GM12864 (cell line): ENCODE results near the gene APOE.
"Not testable (repeated sequence)": the region's sequence is repeated elsewhere in the genome, so short reads cannot be mapped to it uniquely, and the experiment has no call there.

Experiments used
- DNase-seq: peaks from one replicate; pipeline ENCODE4 v3.0.0-alpha.2; 2011; ENCODE audit warnings: low read depth
- H3K4me3 ChIP-seq: 2 replicates; pipeline ENCODE4 v1.5.1; 2011; ENCODE audit warnings: mild to moderate bottlenecking, low read depth, low read length, control low read depth
- TF ChIP-seq, protein P1 (sequence below): IDR thresholded peaks from 2 replicates; pipeline ENCODE4 v1.5.1; 2011; ENCODE audit warnings: low read depth, mild to moderate bottlenecking, moderate library complexity, low read length, control low read depth, inconsistent platforms; ENCODE audit errors: missing control alignments

The APOE gene

DNA sequence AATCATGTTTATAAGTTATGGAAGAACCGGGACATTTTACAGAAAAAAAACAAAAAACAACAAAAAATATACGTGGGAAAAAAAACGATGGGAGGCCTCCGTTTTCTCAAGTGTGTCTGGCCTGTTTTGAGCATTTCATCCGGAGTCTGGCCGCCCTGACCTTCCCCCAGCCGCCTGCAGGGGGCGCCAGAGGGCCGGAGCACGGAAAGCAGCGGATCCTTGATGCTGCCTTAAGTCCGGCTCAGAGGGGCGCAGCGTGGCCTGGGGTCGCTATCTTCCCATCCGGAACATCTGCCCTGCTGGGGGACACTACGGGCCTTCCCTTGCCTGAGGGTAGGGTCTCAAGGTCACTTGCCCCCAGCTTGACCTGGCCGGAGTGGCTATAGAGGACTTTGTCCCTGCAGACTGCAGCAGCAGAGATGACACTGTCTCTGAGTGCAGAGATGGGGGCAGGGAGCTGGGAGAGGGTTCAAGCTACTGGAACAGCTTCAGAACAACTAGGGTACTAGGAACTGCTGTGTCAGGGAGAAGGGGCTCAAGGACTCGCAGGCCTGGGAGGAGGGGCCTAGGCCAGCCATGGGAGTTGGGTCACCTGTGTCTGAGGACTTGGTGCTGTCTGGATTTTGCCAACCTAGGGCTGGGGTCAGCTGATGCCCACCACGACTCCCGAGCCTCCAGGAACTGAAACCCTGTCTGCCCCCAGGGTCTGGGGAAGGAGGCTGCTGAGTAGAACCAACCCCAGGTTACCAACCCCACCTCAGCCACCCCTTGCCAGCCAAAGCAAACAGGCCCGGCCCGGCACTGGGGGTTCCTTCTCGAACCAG, 1.8 kb upstream of the APOE start:
- DNase-seq, result no peak
- no peak overlapping the region for H3K4me3 ChIP-seq
- TF ChIP-seq, protein P1, sequence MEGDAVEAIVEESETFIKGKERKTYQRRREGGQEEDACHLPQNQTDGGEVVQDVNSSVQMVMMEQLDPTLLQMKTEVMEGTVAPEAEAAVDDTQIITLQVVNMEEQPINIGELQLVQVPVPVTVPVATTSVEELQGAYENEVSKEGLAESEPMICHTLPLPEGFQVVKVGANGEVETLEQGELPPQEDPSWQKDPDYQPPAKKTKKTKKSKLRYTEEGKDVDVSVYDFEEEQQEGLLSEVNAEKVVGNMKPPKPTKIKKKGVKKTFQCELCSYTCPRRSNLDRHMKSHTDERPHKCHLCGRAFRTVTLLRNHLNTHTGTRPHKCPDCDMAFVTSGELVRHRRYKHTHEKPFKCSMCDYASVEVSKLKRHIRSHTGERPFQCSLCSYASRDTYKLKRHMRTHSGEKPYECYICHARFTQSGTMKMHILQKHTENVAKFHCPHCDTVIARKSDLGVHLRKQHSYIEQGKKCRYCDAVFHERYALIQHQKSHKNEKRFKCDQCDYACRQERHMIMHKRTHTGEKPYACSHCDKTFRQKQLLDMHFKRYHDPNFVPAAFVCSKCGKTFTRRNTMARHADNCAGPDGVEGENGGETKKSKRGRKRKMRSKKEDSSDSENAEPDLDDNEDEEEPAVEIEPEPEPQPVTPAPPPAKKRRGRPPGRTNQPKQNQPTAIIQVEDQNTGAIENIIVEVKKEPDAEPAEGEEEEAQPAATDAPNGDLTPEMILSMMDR, result peak; percentile 93

DNA sequence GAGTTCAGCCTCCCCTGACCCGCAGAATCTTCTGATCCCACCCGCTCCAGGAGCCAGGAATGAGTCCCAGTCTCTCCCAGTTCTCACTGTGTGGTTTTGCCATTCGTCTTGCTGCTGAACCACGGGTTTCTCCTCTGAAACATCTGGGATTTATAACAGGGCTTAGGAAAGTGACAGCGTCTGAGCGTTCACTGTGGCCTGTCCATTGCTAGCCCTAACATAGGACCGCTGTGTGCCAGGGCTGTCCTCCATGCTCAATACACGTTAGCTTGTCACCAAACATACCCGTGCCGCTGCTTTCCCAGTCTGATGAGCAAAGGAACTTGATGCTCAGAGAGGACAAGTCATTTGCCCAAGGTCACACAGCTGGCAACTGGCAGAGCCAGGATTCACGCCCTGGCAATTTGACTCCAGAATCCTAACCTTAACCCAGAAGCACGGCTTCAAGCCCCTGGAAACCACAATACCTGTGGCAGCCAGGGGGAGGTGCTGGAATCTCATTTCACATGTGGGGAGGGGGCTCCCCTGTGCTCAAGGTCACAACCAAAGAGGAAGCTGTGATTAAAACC, 1.1 kb upstream of the APOE start:
- TF ChIP-seq, protein P1, result peak; percentile 41
- no peak for DNase-seq
- H3K4me3 ChIP-seq, result no peak overlapping the region

DNA sequence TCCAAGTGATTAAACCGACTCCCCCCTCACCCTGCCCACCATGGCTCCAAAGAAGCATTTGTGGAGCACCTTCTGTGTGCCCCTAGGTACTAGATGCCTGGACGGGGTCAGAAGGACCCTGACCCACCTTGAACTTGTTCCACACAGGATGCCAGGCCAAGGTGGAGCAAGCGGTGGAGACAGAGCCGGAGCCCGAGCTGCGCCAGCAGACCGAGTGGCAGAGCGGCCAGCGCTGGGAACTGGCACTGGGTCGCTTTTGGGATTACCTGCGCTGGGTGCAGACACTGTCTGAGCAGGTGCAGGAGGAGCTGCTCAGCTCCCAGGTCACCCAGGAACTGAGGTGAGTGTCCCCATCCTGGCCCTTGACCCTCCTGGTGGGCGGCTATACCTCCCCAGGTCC, 2.0 kb downstream of the APOE start:
- TF ChIP-seq, protein P1, result no peak
- DNase-seq, result no peak
- H3K4me3 ChIP-seq, result no peak overlapping the region

DNA sequence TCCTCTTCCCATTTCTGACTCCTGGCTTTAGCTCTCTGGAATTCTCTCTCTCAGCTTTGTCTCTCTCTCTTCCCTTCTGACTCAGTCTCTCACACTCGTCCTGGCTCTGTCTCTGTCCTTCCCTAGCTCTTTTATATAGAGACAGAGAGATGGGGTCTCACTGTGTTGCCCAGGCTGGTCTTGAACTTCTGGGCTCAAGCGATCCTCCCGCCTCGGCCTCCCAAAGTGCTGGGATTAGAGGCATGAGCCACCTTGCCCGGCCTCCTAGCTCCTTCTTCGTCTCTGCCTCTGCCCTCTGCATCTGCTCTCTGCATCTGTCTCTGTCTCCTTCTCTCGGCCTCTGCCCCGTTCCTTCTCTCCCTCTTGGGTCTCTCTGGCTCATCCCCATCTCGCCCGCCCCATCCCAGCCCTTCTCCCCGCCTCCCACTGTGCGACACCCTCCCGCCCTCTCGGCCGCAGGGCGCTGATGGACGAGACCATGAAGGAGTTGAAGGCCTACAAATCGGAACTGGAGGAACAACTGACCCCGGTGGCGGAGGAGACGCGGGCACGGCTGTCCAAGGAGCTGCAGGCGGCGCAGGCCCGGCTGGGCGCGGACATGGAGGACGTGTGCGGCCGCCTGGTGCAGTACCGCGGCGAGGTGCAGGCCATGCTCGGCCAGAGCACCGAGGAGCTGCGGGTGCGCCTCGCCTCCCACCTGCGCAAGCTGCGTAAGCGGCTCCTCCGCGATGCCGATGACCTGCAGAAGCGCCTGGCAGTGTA, 2.7 kb downstream of the APOE start:
- TF ChIP-seq, protein P1, result no peak
- DNase-seq, result no peak
- no peak overlapping the region for H3K4me3 ChIP-seq

DNA sequence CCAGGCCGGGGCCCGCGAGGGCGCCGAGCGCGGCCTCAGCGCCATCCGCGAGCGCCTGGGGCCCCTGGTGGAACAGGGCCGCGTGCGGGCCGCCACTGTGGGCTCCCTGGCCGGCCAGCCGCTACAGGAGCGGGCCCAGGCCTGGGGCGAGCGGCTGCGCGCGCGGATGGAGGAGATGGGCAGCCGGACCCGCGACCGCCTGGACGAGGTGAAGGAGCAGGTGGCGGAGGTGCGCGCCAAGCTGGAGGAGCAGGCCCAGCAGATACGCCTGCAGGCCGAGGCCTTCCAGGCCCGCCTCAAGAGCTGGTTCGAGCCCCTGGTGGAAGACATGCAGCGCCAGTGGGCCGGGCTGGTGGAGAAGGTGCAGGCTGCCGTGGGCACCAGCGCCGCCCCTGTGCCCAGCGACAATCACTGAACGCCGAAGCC, 3.3 kb downstream of the APOE start:
- H3K4me3 ChIP-seq, result no peak overlapping the region
- TF ChIP-seq, protein P1, result no peak
- no peak for DNase-seq

DNA sequence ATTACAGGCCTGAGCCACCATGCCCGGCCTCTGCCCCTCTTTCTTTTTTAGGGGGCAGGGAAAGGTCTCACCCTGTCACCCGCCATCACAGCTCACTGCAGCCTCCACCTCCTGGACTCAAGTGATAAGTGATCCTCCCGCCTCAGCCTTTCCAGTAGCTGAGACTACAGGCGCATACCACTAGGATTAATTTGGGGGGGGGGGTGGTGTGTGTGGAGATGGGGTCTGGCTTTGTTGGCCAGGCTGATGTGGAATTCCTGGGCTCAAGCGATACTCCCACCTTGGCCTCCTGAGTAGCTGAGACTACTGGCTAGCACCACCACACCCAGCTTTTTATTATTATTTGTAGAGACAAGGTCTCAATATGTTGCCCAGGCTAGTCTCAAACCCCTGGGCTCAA, 4.2 kb downstream of the APOE start:
- no peak overlapping the region for H3K4me3 ChIP-seq
- TF ChIP-seq, protein P1, result no peak
- no peak for DNase-seq

- H3K4me3 ChIP-seq, DNase-seq: not testable (repeated sequence)
Observed at GRCh38 chr19:44911896-44912295, 6.3 kb downstream of the APOE start.
